HG02588 (cell line): ENCODE results near the gene ZNF493.
A peak's percentile ranks its signal among the peaks of the same experiment; 100 is the strongest.

Source experiments
- ATAC-seq: cut with Tn5 transposase; IDR thresholded peaks from one replicate; pipeline ENCODE4 v1.9.1; 2021; ENCODE audit warnings: mild to moderate bottlenecking, moderate library complexity; ENCODE audit not compliant: unreplicated experiment

The ZNF493 gene

DNA sequence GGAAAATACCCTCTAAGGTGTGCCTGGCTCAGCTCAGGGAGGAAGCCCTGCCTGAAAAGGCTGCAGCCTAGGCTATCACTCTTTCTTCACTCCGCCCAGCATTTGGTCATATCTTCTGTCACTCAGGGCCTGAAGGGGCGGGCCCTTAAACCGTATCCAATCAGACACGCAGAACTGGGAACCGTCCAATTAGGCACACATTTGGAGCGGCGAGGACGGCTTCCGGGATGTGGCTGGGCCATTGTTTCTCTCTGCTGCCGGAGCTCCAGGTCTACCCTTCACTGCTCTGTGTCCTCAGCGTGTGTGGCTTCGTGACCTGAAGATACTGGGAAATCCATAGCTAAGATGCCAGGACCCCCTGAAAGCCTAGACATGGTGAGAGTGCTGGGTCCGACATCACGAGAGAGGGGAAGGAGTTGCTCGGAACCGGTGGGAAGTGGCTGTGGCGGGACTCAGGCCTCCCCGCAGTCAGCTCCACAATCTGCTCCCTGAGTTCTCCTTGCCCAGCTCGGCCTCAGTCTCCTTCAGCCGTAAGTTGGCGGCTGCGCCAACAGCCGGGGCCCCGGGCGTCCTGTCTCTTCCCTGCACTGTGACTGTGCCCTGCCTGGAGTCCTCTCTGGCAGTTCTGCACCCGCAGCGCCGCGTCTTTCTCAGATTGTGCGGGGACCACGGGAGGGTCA is at the start of gene ZNF493:
Gene ZNF493, plus strand, starts transcription at position 241 of the 680 bp plus-strand sequence. Its CDS starts 105 bp downstream, at position 346.
- peak; percentile 99 for ATAC-seq

GRCh38 chr19:21352830-21353229 is 44.1 kb upstream of the ZNF493 start:
- ATAC-seq: no peak

GRCh38 chr19:21358768-21359451 is 38.0 kb upstream of the ZNF493 start, which contains the start of gene ZNF738:
TSS of gene ZNF738 (plus strand) at chr19:21359000. CDS start at chr19:21359141, 141 bp downstream.
- peak; percentile 96 for ATAC-seq

- ATAC-seq: no peak
Observed at GRCh38 chr19:21362291-21362690, 34.6 kb upstream of the ZNF493 start.

DNA sequence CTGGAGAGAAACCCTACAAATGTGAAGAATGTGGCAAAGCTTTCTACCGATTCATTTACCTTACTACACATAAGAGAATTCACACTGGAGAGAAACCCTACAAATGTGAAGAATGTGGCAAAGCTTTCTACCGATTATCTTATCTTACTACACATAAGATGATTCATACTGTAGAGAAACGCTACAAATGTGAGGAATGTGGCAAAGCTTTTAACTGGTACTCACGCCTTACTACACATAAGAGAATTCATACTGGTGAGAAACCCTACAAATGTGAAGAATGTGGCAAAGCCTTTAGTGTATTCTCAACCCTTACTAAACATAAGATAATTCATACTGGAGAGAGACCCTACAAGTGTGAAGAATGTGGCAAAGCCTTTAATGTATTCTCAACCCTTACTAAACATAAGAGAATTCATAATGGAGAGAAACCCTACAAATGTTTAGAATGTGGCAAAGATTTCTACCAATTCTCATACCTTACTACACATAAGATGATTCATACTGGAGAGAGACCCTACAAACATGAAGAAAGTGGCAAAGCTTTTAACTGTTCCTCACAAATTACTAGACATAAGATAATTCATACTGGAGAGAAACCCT is 12.9 kb upstream of the ZNF493 start:
- no peak for ATAC-seq

- ATAC-seq: no peak
Observed at GRCh38 chr19:21396121-21396520, 812 bp upstream of the ZNF493 start.

DNA sequence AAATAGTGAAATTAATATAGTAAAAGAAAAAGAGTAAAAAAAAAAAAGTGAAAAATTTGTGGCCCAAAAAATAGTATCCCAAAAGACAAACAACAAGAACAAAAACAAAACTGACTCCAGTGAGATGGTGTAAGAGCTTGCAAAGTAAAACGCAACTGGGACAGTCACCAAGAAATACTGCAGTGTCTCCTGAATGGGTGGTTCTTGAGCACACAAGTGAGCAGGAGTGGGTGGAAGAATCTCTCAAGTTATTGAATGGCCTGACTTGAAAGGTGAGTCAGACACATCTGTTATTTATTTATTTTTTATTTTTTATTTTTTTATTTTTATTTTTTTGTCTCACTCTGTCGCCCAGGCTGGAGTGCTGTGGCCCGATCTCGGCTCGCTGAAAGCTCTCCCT is 1.9 kb downstream of the ZNF493 start:
- ATAC-seq: no peak

- no peak for ATAC-seq
Observed at GRCh38 chr19:21402303-21402985, 5.5 kb downstream of the ZNF493 start.

- no peak for ATAC-seq
Observed at GRCh38 chr19:21410166-21410565, 13.2 kb downstream of the ZNF493 start.

- ATAC-seq: no peak
Observed at GRCh38 chr19:21422244-21422643, 25.3 kb downstream of the ZNF493 start.

DNA sequence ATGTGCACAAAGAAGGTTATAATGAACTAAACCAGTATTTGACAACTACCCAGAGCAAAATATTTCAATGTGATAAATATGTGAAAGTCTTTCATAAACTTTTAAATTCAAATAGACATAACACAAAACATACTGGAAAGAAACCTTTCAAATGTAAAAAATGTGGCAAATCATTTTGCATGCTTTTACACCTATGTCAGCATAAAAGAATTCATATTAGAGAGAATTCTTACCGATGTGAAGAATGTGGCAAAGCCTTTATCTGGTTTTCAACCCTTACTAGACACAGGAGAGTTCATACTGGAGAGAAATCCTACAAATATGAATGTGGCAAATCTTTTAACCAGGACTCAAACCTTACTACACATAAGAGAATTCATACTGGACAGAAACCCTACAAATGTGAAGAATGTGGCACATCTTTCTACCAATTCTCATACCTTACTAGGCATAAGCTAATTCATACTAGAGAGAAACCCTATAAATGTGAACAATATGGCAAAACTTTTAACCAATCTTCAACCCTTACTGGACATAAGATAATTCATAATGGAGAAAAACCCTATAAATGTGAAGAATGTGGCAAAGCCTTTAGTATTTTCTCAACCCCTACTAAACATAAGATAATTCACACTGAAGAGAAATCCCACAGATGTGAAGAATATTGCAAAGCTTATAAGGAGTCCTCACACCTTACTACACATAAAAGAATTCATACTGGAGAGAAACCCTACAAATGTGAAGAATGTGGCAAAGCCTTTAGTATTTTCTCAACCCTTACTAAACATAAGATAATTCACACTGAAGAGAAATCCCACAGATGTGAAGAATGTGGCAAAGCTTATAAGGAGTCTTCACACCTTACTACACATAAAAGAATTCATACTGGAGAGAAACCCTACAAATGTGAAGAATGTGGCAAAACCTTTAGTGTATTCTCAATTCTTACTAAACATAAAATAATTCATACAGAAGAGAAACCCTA is 26.4 kb downstream of the ZNF493 start:
- no peak for ATAC-seq

DNA sequence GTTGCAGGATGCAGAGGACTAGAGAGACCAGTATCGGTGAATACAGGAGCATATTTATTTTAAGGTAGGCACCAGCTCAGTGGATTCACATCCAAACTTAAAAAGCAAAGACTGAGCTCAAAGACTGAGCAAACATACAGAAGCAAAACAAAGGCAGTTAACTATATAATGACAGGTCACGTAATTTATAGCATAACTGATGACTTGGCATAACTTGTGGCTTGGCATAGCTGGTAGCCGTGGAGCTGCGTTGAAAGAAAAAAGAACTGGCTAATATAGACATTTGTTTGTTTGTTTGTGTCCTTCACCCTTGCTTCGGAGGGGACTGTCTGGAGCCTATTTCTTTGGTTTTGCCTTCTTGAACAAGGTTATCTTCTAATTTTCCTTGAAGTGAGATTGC is 33.7 kb downstream of the ZNF493 start:
- no peak for ATAC-seq

DNA sequence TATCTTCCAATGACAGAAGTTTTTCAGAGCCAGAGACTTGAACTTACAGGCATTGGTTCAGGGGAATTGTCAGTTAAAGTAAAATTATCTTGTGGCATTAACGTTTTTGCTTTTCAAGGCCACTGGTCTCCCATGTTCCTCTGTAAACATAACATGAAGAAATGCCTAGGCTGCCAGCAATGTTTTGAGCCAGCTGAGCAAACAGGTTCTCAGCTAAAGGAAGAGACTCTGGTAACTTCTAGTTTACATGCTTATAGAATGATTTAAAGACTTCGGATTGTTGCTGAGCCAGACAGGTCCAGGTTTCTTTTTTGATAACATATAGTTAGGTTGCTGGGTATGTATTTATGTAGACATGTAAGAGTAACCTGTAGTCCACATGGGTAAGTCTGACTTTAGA is 35.7 kb downstream of the ZNF493 start:
- no peak for ATAC-seq

GRCh38 chr19:21434516-21434915 is 37.6 kb downstream of the ZNF493 start:
- ATAC-seq: no peak

DNA sequence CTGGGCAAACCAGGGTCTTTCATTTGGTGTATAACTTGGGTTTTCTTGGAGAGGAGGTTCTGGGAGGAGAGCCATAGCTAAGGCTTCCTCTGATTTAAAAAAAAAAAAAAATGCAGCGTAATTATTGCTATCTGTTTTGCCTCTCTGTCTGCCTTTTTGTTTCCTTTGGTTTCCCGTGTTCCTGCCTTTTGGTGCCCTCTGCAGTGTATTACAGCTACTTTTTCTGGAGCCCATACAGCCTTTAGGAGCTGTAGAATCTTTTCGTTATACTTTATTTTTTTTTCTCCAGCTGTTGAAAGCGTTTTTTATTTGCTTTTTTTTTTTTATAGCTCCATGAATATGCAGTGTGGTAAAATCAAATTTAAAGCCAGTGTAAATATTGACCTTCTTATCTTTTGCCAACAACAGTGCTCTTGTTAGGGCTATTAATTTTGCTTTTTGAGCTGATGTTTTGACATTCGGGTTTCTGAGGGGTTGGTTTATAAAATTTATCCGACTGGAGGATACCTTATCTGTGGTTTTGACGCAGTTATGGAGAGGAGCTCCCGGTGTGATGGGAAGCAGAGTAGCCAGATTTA is 38.1 kb downstream of the ZNF493 start:
- ATAC-seq: no peak

- ATAC-seq: no peak
Observed at GRCh38 chr19:21439201-21439751, 42.3 kb downstream of the ZNF493 start.

- no peak for ATAC-seq
Observed at GRCh38 chr19:21440321-21440720, 43.4 kb downstream of the ZNF493 start.

- no peak for ATAC-seq
Observed at GRCh38 chr19:21451187-21451586, 54.3 kb downstream of the ZNF493 start.

DNA sequence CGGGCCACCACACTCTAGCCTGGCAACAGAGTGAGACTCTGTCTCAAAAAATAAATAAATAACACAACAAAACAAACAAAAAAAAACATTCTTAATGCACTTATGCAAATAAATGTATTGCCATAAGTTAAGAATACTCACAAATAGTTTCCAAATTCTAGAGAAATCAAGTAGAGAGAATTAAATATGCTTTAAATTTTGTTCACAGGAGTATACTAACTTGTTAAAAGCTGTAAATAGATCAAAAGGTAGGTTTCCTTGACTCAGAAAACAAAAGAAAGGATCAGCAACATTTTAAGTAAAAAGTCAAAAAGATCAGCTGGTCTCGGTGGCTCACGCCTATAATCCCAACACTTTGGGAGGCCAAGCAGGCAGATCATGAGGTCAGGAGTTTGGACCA is 58.0 kb downstream of the ZNF493 start:
- no peak for ATAC-seq

DNA sequence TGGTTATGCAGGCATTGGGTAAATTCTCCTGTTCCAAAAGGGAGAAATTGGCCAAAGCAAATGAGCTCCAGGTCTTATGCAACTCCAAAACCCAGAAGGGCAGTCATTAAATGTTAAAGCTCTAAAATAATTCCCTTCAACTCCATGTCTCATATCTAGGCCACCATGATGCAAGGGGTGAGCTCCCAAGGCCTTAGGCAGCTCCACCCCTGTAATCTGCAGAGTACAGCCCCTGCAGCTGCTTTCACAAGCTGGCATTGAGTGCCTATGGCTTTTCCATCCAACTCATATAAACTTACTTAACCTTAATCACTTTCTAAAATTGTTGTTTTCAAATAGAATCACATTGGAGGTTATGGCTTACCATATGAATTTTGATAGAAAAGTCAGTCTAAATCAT is 63.8 kb downstream of the ZNF493 start:
- ATAC-seq: no peak
